ENCODE data around the gene CIROP. TPM values are rescaled to one million over a fixed set of nuclear protein-coding genes. Genes with fewer than 3 reads are reported as not detected.

Gene CIROP
- total RNA-seq, 4 donors from 2014 or later: not detected

GRCh38 chr14:23066855-23067744 lies 37.7 kb downstream of the CIROP start:
- TF ChIP-seq POLR2A (IDR thresholded peaks at IDR 0.05): no peak
- TF ChIP-seq CTCF (IDR thresholded peaks at IDR 0.05): no peak
- Histone ChIP-seq H3K4me1 (peaks cover 0 to 24% (median 6%) of the 10 kb centered on the region in 4 donors), H3K4me3 (no peak overlapping the region), H3K27ac (no peak overlapping the region), H3K36me3 (peaks cover 0 to 67% (median 6%) of the 10 kb centered on the region in 3 donors), H3K27me3 (no peaks in the 10 kb centered on the region), H3K9me3 (no peaks in the 10 kb centered on the region)
- peak in 2 of 3 donors; percentile 43 to 44 for DNase-seq

DNA sequence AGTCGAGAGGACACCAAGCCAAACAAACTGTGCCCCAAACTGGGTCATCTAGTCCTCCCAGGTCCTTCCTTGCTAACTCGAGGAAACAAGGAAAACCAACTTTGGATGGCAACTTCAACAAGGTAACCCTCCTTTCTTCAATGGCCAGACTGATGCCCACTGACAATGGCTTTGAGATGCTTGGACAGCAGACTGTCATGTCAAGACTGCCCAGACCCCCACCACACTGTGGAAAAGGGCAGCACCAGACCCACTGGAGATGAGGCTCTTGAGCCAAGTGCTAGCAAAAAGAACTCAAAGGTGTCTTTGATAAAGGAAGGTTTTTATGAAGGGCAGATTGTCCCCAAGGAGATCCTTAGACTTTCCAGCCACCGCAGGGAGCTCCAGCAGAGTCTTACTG lies 38.4 kb downstream of the CIROP start:
- Histone ChIP-seq H3K27ac (no peak overlapping the region), H3K4me3 (no peak overlapping the region), H3K9me3 (no peaks in the 10 kb centered on the region), H3K27me3 (no peaks in the 10 kb centered on the region), H3K4me1 (peaks cover 0 to 17% (median 3%) of the 10 kb centered on the region in 4 donors), H3K36me3 (peaks cover 0 to 73% (median 8%) of the 10 kb centered on the region in 3 donors)
- TF ChIP-seq POLR2A (IDR thresholded peaks at IDR 0.05): no peak
- no peak for TF ChIP-seq CTCF (IDR thresholded peaks at IDR 0.05)
- peak in 1 of 3 donors; percentile 21 for DNase-seq

DNA sequence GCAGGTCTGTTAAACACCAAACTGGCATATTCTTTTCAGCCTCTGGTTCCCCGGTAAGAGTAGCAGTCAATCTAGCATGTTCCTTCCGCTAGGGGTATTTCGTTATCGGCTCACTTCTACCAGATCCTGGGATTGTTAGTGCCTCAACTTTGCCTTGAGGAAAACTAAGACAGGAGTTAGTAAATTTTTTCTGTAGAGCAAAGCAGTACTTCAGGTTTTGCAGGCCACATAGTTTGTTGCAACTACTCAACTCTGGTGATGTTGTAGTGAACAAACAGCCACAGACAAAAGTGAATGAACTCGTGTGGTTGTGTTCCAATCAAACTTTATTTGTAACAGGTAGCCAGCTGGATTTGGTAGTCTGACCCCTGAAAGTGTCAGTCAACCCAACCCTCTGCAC lies 41.2 kb downstream of the CIROP start:
- no peak for DNase-seq
- TF ChIP-seq POLR2A (IDR thresholded peaks at IDR 0.05): no peak
- TF ChIP-seq CTCF (IDR thresholded peaks at IDR 0.05): no peak
- Histone ChIP-seq H3K9me3 (no peaks in the 10 kb centered on the region), H3K27me3 (no peaks in the 10 kb centered on the region), H3K4me3 (no peak overlapping the region), H3K4me1 (no peaks in the 10 kb centered on the region), H3K36me3 (peaks cover 0 to 98% (median 11%) of the 10 kb centered on the region in 3 donors), H3K27ac (no peak overlapping the region)

DNA sequence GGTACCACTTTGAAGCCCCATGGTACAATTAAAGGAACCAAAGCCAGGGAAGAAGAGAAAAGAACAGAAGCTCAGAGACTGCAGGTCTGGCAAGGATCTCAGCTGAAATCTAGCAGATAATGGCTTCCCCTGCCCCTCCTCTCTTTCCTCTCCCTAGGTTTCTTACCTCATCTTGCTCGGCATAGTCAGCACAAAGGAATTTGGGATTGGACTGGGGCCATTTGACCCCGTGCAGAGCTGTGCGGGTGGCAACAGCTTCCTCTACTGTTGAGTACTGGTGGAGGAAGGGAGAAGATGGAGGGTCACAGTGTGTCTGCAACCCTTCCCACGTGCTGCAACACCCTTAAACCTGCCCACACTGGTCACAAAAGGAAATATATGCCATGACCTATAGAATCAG lies 42.8 kb downstream of the CIROP start:
- H3K4me1 ChIP-seq: peaks cover 0 to 3% (median 1%) of the 10 kb centered on the region in 4 donors
- H3K4me3 ChIP-seq: no peak overlapping the region
- peak in 2 of 3 donors; percentile 36 to 66 for DNase-seq
- H3K9me3 ChIP-seq: no peaks in the 10 kb centered on the region
- peaks cover 0 to 84% (median 10%) of the 10 kb centered on the region in 3 donors for H3K36me3 ChIP-seq
- TF ChIP-seq POLR2A (IDR thresholded peaks at IDR 0.05) (no peak), CTCF (IDR thresholded peaks at IDR 0.05) (no peak)
- H3K27me3 ChIP-seq: no peaks in the 10 kb centered on the region
- H3K27ac ChIP-seq: no peak overlapping the region

DNA sequence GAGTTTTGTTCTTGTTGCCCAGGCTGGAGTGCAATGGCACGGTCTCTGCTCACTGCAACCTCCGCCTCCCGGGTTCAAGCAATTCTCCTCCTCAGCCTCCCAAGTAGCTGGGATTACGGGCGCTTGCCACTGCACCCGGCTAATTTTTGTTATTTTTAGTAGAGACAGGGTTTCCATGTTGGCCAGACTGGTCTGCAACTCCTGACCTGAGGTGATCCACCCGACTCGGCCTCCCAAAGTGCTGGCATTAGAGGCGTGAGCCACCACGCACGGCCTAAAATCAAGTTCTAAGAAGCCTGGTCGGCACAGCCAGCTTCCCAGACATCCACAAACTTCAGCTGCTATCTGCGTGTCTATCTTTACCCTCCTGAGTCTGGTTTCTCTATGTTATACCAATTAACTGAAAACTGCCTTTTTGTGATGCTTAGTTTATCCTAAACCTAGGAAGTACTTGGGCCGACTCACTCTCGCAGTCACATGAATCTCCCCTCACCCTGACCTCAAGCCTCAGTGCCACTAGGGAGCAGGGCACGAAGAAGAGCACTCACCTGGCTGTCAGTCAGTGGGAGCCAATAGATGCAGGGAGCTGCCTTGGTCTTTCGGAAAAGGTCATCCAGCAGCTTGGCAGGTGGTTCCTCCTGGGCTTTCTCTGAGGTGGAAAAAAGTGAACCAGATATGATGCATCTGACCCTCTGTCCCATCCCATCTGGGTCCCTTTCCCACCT lies 44.1 kb downstream of the CIROP start:
- no peak for TF ChIP-seq POLR2A (IDR thresholded peaks at IDR 0.05)
- TF ChIP-seq CTCF (IDR thresholded peaks at IDR 0.05): no peak
- no peak overlapping the region for H3K4me3 ChIP-seq
- H3K27ac ChIP-seq: no peak overlapping the region
- no peaks in the 10 kb centered on the region for H3K27me3 ChIP-seq
- peaks cover 0 to 71% (median 10%) of the 10 kb centered on the region in 3 donors for H3K36me3 ChIP-seq
- H3K9me3 ChIP-seq: no peaks in the 10 kb centered on the region
- H3K4me1 ChIP-seq: peaks cover 0 to 13% (median 6%) of the 10 kb centered on the region in 4 donors
- DNase-seq: peak in 2 of 3 donors; percentile 31 to 33

All from Peyer's patch (tissue), 4 donors.